CD4-positive, alpha-beta T cell treated with Interleukin-17A for 4 hours (primary cell): Measurements from ENCODE around the gene PTPRK.

Experiments used
- DNase-seq: peaks from one replicate; pipeline ENCODE4 v3.0.0-alpha.2; 2020; ENCODE audit warnings: mixed read lengths

The PTPRK gene

DNA sequence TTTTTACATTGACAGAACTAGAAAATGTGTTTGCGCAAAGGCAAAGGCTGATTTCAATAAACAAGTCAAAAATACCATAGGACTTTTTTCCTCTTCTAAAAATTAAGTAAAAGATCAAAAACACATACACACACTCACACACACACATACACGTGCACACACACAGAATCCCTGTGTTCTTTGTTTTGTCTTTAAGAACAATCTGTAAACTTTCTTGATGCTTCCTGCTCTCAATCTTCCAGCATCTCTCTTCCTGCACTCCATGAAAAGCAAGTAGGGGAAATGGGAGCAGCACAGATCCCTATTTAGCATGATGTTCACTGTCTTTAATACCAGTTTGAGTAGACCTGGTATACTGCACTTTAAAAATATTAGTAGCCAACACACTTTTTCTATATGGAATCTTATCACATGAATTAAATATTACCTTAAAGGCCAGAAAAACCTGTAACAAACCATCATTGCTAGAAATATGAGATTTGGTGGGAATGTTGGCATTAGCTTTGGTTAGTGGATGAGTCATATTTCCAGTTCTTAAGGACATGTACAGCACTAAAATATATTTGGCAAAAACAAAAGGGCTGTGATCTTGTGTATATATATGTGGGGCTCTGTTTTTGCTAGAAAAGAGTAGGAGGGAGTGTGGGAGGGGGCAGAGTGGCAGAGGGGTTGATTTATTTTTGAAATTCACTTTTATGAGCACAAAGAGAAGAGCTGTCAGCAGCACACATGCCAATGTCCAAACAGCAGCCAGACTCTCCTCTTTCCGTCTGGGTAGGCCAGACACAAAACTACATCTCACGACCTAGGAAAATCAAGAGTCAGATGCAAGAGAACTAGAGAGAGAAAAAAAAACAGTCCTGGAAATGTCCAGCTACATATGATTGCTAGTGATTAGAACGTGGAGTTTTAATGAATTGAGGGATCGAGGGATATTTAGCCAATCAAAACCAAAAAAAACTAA, 4.6 kb downstream of the PTPRK start:
- no peak for DNase-seq

GRCh38 chr6:128513878-128514277, 6.5 kb downstream of the PTPRK start:
- no peak for DNase-seq

- DNase-seq, result no peak
Observed at GRCh38 chr6:128512296-128512695, 8.1 kb downstream of the PTPRK start.

GRCh38 chr6:128511506-128511905, 8.9 kb downstream of the PTPRK start:
- DNase-seq, result no peak

- DNase-seq, result no peak
Observed at GRCh38 chr6:128509709-128510108, 10.7 kb downstream of the PTPRK start.

DNA sequence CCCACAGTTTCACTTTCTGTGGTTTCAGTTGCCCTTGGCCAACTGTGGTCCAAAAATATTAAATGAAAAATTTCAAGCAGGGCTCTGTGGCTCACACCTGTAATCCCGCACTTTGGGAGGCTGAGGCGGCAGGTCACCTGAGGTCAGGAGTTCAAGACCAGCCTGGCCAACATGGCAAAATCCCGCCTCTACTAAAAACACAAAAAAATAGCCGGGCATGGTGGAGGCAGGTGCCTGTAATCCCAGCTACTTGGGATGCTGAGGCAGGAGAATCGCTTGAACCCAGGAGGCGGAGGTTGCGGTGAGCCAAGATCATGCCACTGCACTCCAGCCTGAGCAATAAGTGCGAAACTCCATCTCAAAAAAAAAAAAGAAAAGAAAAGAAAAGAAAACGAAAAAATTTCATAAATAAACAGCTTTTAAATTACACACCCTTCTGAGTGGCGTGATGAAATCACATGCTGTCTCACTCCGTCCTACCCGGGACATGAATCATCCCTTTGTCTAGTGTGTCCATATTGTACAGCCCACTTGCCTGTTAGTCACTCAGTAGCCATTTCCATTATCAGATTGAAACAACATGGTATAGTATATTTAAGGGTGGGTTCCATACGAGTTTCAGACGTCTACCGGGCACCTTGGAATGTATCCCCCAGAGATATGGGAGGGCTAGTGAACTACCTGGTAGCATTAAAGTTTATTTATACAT, 11.7 kb downstream of the PTPRK start:
- DNase-seq, result no peak

- DNase-seq, result no peak
Observed at GRCh38 chr6:128507337-128508310, 12.8 kb downstream of the PTPRK start.

GRCh38 chr6:128505603-128506002, 14.8 kb downstream of the PTPRK start:
- DNase-seq, result no peak

DNA sequence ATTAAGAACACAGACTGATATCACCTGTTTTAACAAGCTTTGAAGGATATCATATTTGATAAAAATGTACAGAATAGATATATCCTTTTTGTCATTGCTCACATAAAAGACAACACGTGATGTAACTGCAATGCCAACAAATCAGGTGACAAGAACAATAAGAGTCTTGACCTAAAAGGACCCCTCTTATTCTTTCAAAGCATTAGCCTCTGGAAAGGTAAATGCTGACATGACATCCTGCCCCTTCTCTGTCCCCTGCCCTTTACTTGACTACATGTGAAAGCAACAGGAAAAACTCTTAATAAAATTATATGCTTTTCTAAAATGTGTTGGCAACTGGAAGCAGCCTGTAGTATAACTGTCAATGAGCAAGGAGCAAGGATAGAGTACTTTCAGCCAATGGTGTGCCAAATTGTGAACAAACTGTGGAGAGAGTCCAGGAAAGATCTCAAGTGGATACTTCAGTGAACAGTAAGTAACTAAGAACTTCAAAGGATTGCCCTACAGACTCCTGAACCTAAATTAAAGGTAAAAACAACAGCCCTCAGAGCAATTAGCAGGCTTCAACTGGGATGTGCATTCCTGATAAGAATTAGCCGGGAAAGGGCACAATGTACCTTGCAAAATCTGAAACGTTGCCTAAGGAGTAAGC, 16.3 kb downstream of the PTPRK start:
- DNase-seq, result no peak

- no peak for DNase-seq
Observed at GRCh38 chr6:128500749-128501600, 19.4 kb downstream of the PTPRK start.

DNA sequence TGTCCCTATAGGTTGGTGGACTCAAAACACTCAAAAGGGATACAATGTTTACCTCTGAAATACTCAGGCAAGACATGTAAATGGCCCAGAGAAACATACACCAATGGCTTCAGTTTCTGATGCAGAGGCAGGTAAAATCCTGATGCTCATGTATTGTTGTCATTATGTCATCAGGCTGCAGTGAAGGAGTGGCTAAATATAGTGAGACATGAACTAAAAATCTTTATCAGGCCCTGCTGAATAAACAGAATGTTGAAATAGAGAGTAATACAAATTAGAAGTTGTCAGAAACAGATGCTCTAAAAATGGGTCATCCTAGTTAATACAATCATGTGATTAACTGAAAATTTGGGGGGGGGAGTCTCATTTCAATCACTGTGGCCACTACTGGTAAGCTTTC, 20.4 kb downstream of the PTPRK start:
- DNase-seq, result no peak

DNA sequence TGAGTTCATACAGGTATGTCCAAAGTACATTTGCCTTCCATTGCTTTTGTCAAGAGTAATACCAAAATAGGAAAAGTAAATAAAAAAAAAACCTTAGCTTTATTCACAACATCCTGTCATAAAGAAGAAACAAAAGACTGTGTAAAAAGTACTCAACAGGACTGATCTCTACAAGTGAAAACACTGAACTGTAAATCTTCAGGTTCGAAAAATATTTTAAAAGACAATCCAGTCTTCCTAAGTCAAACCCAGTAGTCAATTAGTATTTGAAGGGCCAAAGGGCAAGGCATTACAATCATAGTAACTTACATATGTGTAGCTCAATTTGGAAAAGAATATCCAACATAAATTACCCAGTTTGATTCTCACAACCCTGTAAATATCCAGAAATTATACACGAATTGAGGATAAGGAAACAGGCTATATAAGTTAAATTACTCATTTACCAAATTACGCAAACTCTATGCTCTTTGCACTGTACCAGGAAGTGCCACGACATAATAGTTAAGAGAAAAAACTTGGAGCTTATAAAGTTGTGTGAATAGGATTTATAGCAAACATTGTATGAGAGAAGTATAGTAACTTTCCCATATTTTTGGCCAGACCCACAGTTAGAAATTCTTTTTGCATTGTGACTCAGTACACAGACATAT, 21.2 kb downstream of the PTPRK start:
- no peak for DNase-seq

- DNase-seq, result no peak
Observed at GRCh38 chr6:128498234-128498633, 22.2 kb downstream of the PTPRK start.

GRCh38 chr6:128495536-128496333, 24.7 kb downstream of the PTPRK start:
- DNase-seq, result no peak

- no peak for DNase-seq
Observed at GRCh38 chr6:128494440-128494839, 26.0 kb downstream of the PTPRK start.

- DNase-seq, result no peak
Observed at GRCh38 chr6:128493877-128494276, 26.5 kb downstream of the PTPRK start.

- no peak for DNase-seq
Observed at GRCh38 chr6:128492386-128492785, 28.0 kb downstream of the PTPRK start.

GRCh38 chr6:128491610-128492206, 28.7 kb downstream of the PTPRK start:
- DNase-seq, result no peak

- DNase-seq, result no peak
Observed at GRCh38 chr6:128491100-128491581, 29.3 kb downstream of the PTPRK start.
